GM04503 (cell line): Measurements from ENCODE around the gene FAM234B.
"Not testable (repeated sequence)": the region's sequence is repeated elsewhere in the genome, so short reads cannot be mapped to it uniquely, and the experiment has no call there.

Experiments
- DNase-seq: peaks from one replicate; pipeline ENCODE4 v3.0.0-alpha.2; 2012; ENCODE audit warnings: low read depth

Gene FAM234B

GRCh38 chr12:13023811-13024530 lies 20.2 kb upstream of the FAM234B start:
- no peak for DNase-seq

GRCh38 chr12:13024531-13024916 lies 19.7 kb upstream of the FAM234B start:
- DNase-seq: no peak

- no peak for DNase-seq
Observed at GRCh38 chr12:13026286-13026685, 17.9 kb upstream of the FAM234B start.

GRCh38 chr12:13027032-13027431 lies 17.1 kb upstream of the FAM234B start:
- no peak for DNase-seq

- no peak for DNase-seq
Observed at GRCh38 chr12:13027508-13027907, 16.7 kb upstream of the FAM234B start.

- no peak for DNase-seq
Observed at GRCh38 chr12:13028825-13029570, 15.2 kb upstream of the FAM234B start.

- DNase-seq: no peak
Observed at GRCh38 chr12:13030541-13031291, 13.5 kb upstream of the FAM234B start.

GRCh38 chr12:13032164-13032563 lies 12.0 kb upstream of the FAM234B start:
- DNase-seq: no peak

- DNase-seq: no peak
Observed at GRCh38 chr12:13033476-13033875, 10.7 kb upstream of the FAM234B start.

GRCh38 chr12:13035335-13035734 lies 8.8 kb upstream of the FAM234B start:
- DNase-seq: not testable (repeated sequence)

- DNase-seq: no peak
Observed at GRCh38 chr12:13036881-13037280, 7.3 kb upstream of the FAM234B start.

GRCh38 chr12:13038491-13039161 lies 5.6 kb upstream of the FAM234B start:
- peak; percentile 73 for DNase-seq

- no peak for DNase-seq
Observed at GRCh38 chr12:13039328-13039956, 4.7 kb upstream of the FAM234B start.

- DNase-seq: no peak
Observed at GRCh38 chr12:13041224-13041623, 3.0 kb upstream of the FAM234B start.

- DNase-seq: no peak
Observed at GRCh38 chr12:13042666-13043230, 1.4 kb upstream of the FAM234B start.

GRCh38 chr12:13044906-13045299 lies 722 bp downstream of the FAM234B start:
- DNase-seq: no peak

- no peak for DNase-seq
Observed at GRCh38 chr12:13045816-13046215, 1.6 kb downstream of the FAM234B start.

- no peak for DNase-seq
Observed at GRCh38 chr12:13046964-13047363, 2.8 kb downstream of the FAM234B start.

- DNase-seq: no peak
Observed at GRCh38 chr12:13049816-13050215, 5.6 kb downstream of the FAM234B start.

GRCh38 chr12:13052421-13052820 lies 8.2 kb downstream of the FAM234B start:
- DNase-seq: no peak

GRCh38 chr12:13053617-13054016 lies 9.4 kb downstream of the FAM234B start:
- not testable (repeated sequence) for DNase-seq
